ENCODE measurements around the gene DNAH2. TPM values are rescaled to one million over a fixed set of nuclear protein-coding genes. Genes with fewer than 3 reads are reported as not detected.

Gene DNAH2
- total RNA-seq, 2 experiments from 2014 or later = not detected

DNA sequence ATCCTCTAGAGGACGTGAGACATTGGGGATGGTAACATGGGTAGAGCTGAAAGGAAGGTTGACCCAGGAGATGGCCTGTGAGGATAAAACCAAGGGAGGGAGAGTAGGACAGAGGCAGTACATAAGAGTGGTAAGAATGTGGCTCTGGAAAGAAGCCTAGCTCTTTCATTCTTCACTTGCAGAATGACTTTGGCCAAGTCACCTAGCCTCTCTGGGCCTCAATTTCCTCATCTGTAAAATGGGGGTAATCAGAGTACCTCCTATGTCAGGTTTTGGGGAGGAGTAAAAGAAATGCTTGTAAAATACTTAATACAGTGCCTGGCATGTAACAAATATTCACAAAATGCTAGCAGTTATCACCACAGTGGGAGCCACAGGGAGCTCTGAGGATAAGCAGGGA lies 123.3 kb downstream of the DNAH2 start:
- TF ChIP-seq, protein P1, sequence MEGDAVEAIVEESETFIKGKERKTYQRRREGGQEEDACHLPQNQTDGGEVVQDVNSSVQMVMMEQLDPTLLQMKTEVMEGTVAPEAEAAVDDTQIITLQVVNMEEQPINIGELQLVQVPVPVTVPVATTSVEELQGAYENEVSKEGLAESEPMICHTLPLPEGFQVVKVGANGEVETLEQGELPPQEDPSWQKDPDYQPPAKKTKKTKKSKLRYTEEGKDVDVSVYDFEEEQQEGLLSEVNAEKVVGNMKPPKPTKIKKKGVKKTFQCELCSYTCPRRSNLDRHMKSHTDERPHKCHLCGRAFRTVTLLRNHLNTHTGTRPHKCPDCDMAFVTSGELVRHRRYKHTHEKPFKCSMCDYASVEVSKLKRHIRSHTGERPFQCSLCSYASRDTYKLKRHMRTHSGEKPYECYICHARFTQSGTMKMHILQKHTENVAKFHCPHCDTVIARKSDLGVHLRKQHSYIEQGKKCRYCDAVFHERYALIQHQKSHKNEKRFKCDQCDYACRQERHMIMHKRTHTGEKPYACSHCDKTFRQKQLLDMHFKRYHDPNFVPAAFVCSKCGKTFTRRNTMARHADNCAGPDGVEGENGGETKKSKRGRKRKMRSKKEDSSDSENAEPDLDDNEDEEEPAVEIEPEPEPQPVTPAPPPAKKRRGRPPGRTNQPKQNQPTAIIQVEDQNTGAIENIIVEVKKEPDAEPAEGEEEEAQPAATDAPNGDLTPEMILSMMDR (IDR thresholded peaks at IDR 0.05) = no peak
- DNase-seq (no peak), ATAC-seq (no peak)
- H3K4me1 Mint-ChIP-seq (ENCODE audit: low read depth) = peaks cover 52% of the 10 kb centered on the region
- ChIA-PET POLR2A (interaction anchor here (0.6 to 6.6 kb wide), 10 partner anchors 9 to 332 kb away, joined by 3 to 35 read pairs (median 3); partner anchors contain the start of genes CNTROB, NAA38, TMEM88 and TP53), CTCF (interaction anchor here (0.7 to 1.2 kb wide), 3 partner anchors 20 to 149 kb away, joined by 3 to 5 read pairs (median 4); no protein-coding TSS in a partner anchor)
- intact Hi-C loops (cut with micrococcal nuclease) = loop anchor here (5.0 kb wide), 1 partner anchor 46 kb away; the partner anchor contains the start of gene CHD3
- no peaks in the 10 kb centered on the region for H3K9me3 Mint-ChIP-seq
- peaks cover 29% of the 10 kb centered on the region for H3K36me3 Mint-ChIP-seq (ENCODE audit: low read depth)
- peak overlapping the region; percentile 83 for H3K4me3 Mint-ChIP-seq
- H3K27me3 Mint-ChIP-seq = no peaks in the 10 kb centered on the region
- peak overlapping the region; percentile 92 for H3K27ac Mint-ChIP-seq

DNA sequence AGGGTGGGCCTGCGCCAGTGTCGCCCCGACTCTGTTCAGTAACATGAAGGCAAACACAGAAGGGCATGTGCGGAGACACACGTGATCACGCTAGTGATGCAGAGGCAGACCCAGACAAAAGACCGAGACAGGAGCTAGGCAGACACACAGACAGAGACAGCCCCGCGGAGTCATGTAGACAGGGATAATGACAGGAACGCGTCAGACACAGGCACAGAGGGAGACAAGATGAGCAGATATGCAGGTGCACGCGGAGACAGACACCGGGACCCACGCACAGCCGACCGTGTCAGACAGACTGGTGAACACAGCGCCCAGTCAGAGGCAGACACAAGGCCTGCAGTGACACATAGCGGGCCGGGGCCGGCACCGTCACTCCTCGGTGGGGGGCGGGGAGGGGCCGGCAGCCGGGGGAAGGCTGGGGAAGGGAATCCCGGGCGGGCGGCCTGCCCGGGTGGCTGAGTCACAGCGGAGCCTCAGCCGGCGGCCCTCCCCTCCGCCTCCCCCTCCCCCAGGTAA lies 123.9 kb downstream of the DNAH2 start:
- Mint-ChIP-seq H3K4me3 (peak overlapping the region; percentile 83), H3K4me1 (ENCODE audit: low read depth) (peaks cover 56% of the 10 kb centered on the region), H3K36me3 (ENCODE audit: low read depth) (peaks cover 34% of the 10 kb centered on the region), H3K9me3 (no peaks in the 10 kb centered on the region), H3K27me3 (no peaks in the 10 kb centered on the region), H3K27ac (peak overlapping the region; percentile 98)
- peak; percentile 46 for ATAC-seq
- TF ChIP-seq, protein P1 (IDR thresholded peaks at IDR 0.05) = no peak
- peak; percentile 94 for DNase-seq
- CTCF ChIA-PET = interaction anchor here (0.8 to 1.2 kb wide), 3 partner anchors 16 to 45 kb away, joined by 3 to 5 read pairs (median 3); no protein-coding TSS in a partner anchor
- intact Hi-C loops (cut with micrococcal nuclease) = loop anchor here (5.0 kb wide), 1 partner anchor 46 kb away; the partner anchor contains the start of gene CHD3
- POLR2A ChIA-PET = interaction anchor here (0.5 to 6.6 kb wide), 9 partner anchors 9 to 265 kb away, joined by 3 to 35 read pairs (median 3); partner anchors contain the start of genes CNTROB, NAA38, RNF227 and TMEM88

DNA sequence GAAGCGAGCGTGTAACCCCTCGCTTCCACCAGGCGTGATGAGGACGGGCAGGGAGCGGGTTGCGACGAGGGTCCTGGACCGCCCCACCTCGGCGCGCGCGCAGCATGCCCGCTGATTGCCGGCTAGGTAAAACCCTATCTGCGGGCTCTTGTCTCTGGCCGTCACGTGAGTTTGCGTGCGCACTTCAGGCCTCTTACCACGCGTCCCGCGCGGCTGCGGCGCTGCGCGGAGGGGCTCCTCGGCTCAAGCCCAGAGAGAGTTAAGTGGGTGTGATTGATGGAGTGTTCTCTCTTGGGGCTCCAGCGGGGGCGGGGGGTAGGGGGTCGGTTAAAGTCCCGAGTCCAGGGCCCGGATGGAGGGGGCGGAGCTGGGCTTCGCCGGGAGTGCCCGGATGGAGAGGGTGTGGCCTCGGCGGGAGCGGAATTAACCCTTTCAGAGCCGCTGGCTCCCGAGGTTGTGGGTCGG lies 124.4 kb downstream of the DNAH2 start:
- H3K27ac Mint-ChIP-seq = peak overlapping the region; percentile 98
- DNase-seq (peak; percentile 90), ATAC-seq (peak; percentile 9)
- ChIA-PET POLR2A (interaction anchor here (0.5 to 6.6 kb wide), 12 partner anchors 9 to 406 kb away, joined by 3 to 35 read pairs (median 4); partner anchors contain the start of genes CNTROB, NAA38, RNF227 and TMEM88), CTCF (interaction anchor here (0.8 to 1.2 kb wide), 2 partner anchors 9 to 17 kb away, joined by 3 to 5 read pairs; no protein-coding TSS in a partner anchor)
- H3K4me3 Mint-ChIP-seq = peak overlapping the region; percentile 83
- intact Hi-C loops (cut with micrococcal nuclease) = loop anchor here (2.0 to 5.0 kb wide), 2 partner anchors 15 to 45 kb away; partner anchors contain the start of genes CHD3 and NAA38
- TF ChIP-seq, protein P1 (IDR thresholded peaks at IDR 0.05) = no peak
- H3K9me3 Mint-ChIP-seq = no peaks in the 10 kb centered on the region
- H3K4me1 Mint-ChIP-seq (ENCODE audit: low read depth) = peaks cover 55% of the 10 kb centered on the region
- H3K27me3 Mint-ChIP-seq = no peaks in the 10 kb centered on the region
- peaks cover 38% of the 10 kb centered on the region for H3K36me3 Mint-ChIP-seq (ENCODE audit: low read depth)

DNA sequence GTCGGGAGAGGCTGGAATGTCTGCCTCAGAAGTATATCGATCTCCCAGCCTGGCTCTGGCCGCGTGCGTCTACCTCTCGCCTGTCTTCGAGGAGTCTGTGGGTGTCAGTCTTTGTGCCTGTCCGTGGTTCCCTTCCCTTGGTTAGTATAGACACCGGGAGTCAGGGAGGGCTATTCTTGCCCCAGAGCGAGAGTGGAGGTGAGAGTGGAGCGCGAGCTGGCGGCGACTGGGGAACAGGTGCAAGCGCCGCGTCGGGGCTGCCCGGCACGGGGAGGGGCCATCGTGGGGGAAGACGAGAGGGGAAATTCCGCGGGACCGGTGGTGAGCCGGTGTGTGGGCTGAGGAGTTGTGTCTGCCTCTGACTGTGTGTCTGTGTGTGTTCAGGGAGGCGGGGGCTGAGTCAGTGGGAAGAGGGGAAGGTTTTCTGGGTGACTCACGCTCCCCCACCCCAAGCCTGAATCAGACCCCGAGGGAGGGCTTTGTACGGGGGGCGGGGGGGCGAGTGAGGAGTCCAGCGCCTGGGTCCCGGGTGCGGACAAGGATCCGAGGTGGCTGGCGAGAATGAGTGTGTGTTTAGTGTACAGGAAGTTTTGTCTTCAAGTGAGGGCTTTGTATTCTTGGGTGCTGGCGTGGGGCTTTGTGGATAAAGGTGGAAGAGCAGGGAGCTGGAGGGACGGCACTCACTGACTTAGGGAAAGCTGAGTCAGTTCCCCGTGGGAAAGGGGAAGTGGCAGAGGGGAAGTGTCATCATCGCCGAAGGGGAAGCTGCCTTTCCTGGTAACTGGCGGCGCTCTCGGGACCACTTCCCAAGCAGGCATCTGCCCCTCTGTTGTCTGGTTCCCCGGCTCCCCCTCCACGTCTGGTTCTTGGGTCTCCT lies 125.1 kb downstream of the DNAH2 start:
- intact Hi-C loops (cut with micrococcal nuclease) = loop anchor here (2.0 to 5.0 kb wide), 2 partner anchors 14 to 45 kb away; partner anchors contain the start of genes CHD3 and NAA38
- ChIA-PET POLR2A (interaction anchor here (0.6 to 6.6 kb wide), 14 partner anchors 8 to 406 kb away, joined by 3 to 35 read pairs (median 4); partner anchors contain the start of genes CNTROB, NAA38, RNF227 and TMEM88), CTCF (interaction anchor here (1.0 to 1.8 kb wide), 3 partner anchors 8 to 15 kb away, joined by 3 to 5 read pairs (median 5); partner anchors contain the start of genes CYB5D1 and NAA38)
- ATAC-seq = peak; percentile 35
- peak; percentile 98 for DNase-seq
- no peaks in the 10 kb centered on the region for H3K9me3 Mint-ChIP-seq
- peaks cover 54% of the 10 kb centered on the region for H3K4me1 Mint-ChIP-seq (ENCODE audit: low read depth)
- peak overlapping the region; percentile 98 for H3K27ac Mint-ChIP-seq
- no peaks in the 10 kb centered on the region for H3K27me3 Mint-ChIP-seq
- peak overlapping the region; percentile 83 for H3K4me3 Mint-ChIP-seq
- TF ChIP-seq, protein P1 (IDR thresholded peaks at IDR 0.05) = no peak
- peaks cover 42% of the 10 kb centered on the region for H3K36me3 Mint-ChIP-seq (ENCODE audit: low read depth)
